AG04449 (cell line): Measurements from ENCODE around the gene ZNF521.

Experiments
- CTCF ChIA-PET: fragments of 350-600 bp; formaldehyde crosslinking; extraction: SDS; loops from one replicate; lab custom pipeline; 2021; ENCODE audit warnings: antibody characterized with exemption; lab: Yijun Ruan, JAX
- POLR2A ChIA-PET: fragments of 400-600, 350-600 bp; formaldehyde crosslinking; extraction: SDS; loops from one replicate; lab custom pipeline; 2020; ENCODE audit warnings: antibody characterized with exemption, inconsistent platforms; lab: Yijun Ruan, JAX
- DNase-seq: peaks from one replicate; pipeline ENCODE4 v3.0.0-alpha.2; 2010; ENCODE audit warnings: low read depth, low spot score
- H3K4me3 ChIP-seq: 2 replicates; pipeline ENCODE4 v1.5.1; 2011; ENCODE audit warnings: low read depth, mild to moderate bottlenecking, control low read depth, low read length
- TF ChIP-seq, protein P1 (sequence below): IDR thresholded peaks from one replicate; pipeline ENCODE4 v1.5.1; 2011; ENCODE audit warnings: mild to moderate bottlenecking, moderate library complexity, low read length, control low read depth, inconsistent platforms; ENCODE audit not compliant: insufficient read depth; ENCODE audit errors: missing control alignments

ZNF521 gene

DNA sequence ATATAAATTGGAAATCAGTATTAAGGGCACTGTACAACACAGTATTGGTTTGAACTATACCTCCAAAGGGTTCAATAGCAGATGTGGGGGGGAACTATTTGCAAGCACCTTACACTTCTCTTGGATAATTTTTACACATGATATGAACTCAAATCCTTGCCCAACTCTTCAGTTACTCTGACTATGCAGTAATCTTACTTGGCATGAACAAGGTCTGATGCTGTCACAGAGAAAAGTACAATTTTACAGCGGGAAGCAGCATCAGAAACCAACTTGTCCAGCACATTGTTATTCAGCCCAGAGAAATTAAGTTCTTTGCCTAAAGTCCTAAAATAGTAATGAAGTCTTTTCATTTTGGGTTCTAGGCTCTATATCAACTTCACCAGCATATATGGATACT is 98.2 kb downstream of the ZNF521 start:
- ChIA-PET CTCF (no interaction called here), POLR2A (no interaction called here)
- no peak for DNase-seq
- TF ChIP-seq, protein P1, sequence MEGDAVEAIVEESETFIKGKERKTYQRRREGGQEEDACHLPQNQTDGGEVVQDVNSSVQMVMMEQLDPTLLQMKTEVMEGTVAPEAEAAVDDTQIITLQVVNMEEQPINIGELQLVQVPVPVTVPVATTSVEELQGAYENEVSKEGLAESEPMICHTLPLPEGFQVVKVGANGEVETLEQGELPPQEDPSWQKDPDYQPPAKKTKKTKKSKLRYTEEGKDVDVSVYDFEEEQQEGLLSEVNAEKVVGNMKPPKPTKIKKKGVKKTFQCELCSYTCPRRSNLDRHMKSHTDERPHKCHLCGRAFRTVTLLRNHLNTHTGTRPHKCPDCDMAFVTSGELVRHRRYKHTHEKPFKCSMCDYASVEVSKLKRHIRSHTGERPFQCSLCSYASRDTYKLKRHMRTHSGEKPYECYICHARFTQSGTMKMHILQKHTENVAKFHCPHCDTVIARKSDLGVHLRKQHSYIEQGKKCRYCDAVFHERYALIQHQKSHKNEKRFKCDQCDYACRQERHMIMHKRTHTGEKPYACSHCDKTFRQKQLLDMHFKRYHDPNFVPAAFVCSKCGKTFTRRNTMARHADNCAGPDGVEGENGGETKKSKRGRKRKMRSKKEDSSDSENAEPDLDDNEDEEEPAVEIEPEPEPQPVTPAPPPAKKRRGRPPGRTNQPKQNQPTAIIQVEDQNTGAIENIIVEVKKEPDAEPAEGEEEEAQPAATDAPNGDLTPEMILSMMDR, result no peak
- H3K4me3 ChIP-seq, result no peak overlapping the region

- CTCF ChIA-PET, result no interaction called here
- DNase-seq, result no peak
- no peak overlapping the region for H3K4me3 ChIP-seq
- TF ChIP-seq, protein P1, result no peak
- POLR2A ChIA-PET, result no interaction called here
Measured at GRCh38 chr18:25253136-25253535, 98.8 kb downstream of the ZNF521 start.

DNA sequence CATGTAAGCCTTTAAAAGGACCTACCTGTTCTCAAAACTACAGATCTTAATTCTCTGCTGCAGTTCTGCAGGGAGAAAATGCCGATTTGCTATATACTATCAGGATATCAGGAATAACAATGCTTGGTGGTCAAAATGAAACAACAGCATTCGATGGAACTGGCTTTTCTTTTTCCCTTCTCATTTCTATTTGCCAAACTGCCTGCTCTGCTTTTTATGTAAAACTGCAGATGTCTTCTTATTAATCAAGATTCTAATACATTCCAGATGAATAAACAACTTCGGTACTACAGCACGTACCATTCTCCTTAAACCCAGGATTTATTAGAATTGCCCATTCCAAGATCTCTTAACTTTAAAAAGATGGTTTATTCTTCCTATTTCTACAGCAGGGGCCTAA is 100.9 kb downstream of the ZNF521 start:
- H3K4me3 ChIP-seq, result no peak overlapping the region
- CTCF ChIA-PET, result no interaction called here
- POLR2A ChIA-PET, result no interaction called here
- TF ChIP-seq, protein P1, result no peak
- no peak for DNase-seq

DNA sequence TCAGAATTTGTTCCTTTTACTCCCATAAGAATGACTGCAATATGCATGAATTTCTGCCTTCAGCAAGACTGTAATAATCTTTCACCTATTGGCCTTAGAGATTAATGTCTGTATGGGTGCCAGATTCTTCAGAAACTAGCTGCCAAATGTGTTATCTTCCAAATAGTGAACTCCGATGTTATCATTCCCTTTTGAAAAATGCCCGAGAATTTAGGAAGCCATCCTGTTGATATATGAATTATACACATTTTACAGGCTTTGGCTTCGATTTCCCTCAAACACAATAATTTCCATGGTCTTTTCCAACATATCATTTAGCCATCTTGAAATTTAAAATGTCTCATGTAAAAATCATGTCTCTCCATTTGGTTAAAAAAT is 101.5 kb downstream of the ZNF521 start:
- CTCF ChIA-PET, result no interaction called here
- TF ChIP-seq, protein P1, result no peak
- POLR2A ChIA-PET, result no interaction called here
- H3K4me3 ChIP-seq, result no peak overlapping the region
- DNase-seq, result no peak

GRCh38 chr18:25248755-25249154 is 103.2 kb downstream of the ZNF521 start:
- ChIA-PET CTCF (no interaction called here), POLR2A (no interaction called here)
- no peak for DNase-seq
- TF ChIP-seq, protein P1, result no peak
- H3K4me3 ChIP-seq, result no peak overlapping the region

GRCh38 chr18:25247725-25248124 is 104.2 kb downstream of the ZNF521 start:
- ChIA-PET CTCF (no interaction called here), POLR2A (no interaction called here)
- no peak for DNase-seq
- no peak overlapping the region for H3K4me3 ChIP-seq
- TF ChIP-seq, protein P1, result no peak
